SJCRH30 (cell line): ENCODE measurements around the gene SLC6A14. TPM values are rescaled to one million over a fixed set of nuclear protein-coding genes. Genes with fewer than 3 reads are reported as not detected.

Source experiments
- DNase-seq, 2 experiments: peaks; one replicate each; pipeline ENCODE4 v3.0.0-alpha.2; 2015 to 2020
- H3K27ac ChIP-seq: fragments of 250-450 bp; sonication (Bioruptor Pico); 2 replicates; pipeline ENCODE4 v1.5.1; 2020; ENCODE audit warnings: mild to moderate bottlenecking, moderate library complexity
- H3K27me3 ChIP-seq: fragments of 250-450 bp; sonication (Bioruptor Pico); 2 replicates; pipeline ENCODE4 v1.5.1; 2020; ENCODE audit warnings: mild to moderate bottlenecking, moderate library complexity
- H3K36me3 ChIP-seq: fragments of 250-450 bp; sonication (Bioruptor Pico); 2 replicates; pipeline ENCODE4 v1.5.1; 2020; ENCODE audit warnings: mild to moderate bottlenecking, moderate library complexity
- H3K4me1 ChIP-seq: fragments of 250-450 bp; sonication (Bioruptor Pico); 2 replicates; pipeline ENCODE4 v1.5.1; 2020; ENCODE audit warnings: mild to moderate bottlenecking, moderate library complexity
- H3K4me3 ChIP-seq: fragments of 250-450 bp; sonication (Bioruptor Pico); 2 replicates; pipeline ENCODE4 v1.5.1; 2020; ENCODE audit warnings: mild to moderate bottlenecking, moderate library complexity
- H3K9me3 ChIP-seq: fragments of 250-450 bp; sonication (Bioruptor Pico); replicated peaks from 2 replicates; pipeline ENCODE4 v1.5.1; 2020; ENCODE audit warnings: mild to moderate bottlenecking, moderate library complexity
- total RNA-seq: library from RNA; depleted of rRNA; stranded (reverse); fragments of >200 nt; shearing (Covaris generic); gene quantifications from 2 replicates; pipeline ENCODE4 v1.2.3, GENCODE V29; 2014; rRNA removed

Gene SLC6A14, protein sequence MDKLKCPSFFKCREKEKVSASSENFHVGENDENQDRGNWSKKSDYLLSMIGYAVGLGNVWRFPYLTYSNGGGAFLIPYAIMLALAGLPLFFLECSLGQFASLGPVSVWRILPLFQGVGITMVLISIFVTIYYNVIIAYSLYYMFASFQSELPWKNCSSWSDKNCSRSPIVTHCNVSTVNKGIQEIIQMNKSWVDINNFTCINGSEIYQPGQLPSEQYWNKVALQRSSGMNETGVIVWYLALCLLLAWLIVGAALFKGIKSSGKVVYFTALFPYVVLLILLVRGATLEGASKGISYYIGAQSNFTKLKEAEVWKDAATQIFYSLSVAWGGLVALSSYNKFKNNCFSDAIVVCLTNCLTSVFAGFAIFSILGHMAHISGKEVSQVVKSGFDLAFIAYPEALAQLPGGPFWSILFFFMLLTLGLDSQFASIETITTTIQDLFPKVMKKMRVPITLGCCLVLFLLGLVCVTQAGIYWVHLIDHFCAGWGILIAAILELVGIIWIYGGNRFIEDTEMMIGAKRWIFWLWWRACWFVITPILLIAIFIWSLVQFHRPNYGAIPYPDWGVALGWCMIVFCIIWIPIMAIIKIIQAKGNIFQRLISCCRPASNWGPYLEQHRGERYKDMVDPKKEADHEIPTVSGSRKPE
- not detected in 2 replicates for total RNA-seq

DNA sequence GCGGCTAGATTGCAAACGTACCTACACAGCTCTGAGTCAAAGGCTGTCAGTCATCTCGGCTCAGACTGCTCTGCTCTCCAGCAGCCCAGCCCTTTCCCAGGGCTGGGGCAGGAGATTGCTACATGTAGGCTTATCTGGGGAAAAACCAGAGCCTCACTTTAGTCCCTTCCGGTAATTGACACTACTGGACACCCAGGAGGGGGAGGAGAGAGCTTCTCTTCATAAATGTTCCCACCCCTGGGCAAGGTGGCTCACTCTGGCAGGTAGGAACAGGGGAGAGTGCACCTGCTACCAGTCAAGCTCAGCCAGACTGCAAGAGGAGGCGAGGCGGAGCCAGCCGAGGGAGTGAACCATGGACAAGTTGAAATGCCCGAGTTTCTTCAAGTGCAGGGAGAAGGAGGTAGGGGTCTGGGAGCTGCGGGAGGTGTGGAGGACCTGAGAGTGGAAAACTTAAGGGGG, at the start of gene SLC6A14:
Gene SLC6A14 (plus strand): TSS at position 249 of the 459 bp plus-strand sequence. CDS start 104 bp downstream, at position 353.
- H3K4me1 ChIP-seq = no peaks in the 10 kb centered on the region
- no peaks in the 10 kb centered on the region for H3K36me3 ChIP-seq
- no peak within 1 kb of the TSS for H3K4me3 ChIP-seq
- H3K9me3 ChIP-seq = no peaks in the 10 kb centered on the region
- peaks cover 5% of the 10 kb centered on the region for H3K27me3 ChIP-seq
- no peak within 1 kb of the TSS for H3K27ac ChIP-seq
- DNase-seq = no peak

DNA sequence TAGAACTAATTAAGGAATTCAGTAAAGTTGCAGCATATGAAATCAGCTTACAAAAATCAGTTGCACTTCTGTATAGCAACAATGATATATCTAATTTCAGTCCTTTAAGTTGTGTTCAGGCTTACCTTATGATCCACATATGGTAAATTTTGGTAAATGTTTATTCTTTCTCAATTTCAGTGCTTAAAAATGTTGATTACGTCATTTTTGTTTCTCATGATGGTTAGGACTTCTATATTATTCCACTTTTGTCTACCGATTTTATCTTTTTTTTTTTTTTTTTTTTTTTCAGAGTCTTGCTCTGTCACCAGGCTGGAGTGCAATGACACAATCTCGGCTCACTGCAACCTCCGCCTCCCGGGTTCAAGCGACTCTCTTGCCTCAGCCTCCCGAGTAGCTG, 40.7 kb upstream of the SLC6A14 start:
- Histone ChIP-seq H3K4me3 (no peak overlapping the region), H3K4me1 (no peaks in the 10 kb centered on the region), H3K9me3 (no peaks in the 10 kb centered on the region), H3K36me3 (no peaks in the 10 kb centered on the region), H3K27me3 (no peaks in the 10 kb centered on the region), H3K27ac (no peak overlapping the region)
- DNase-seq = no peak

- no peaks in the 10 kb centered on the region for H3K9me3 ChIP-seq
- no peak overlapping the region for H3K4me3 ChIP-seq
- no peak for DNase-seq
- H3K36me3 ChIP-seq = no peaks in the 10 kb centered on the region
- H3K27me3 ChIP-seq = no peaks in the 10 kb centered on the region
- no peak overlapping the region for H3K27ac ChIP-seq
- H3K4me1 ChIP-seq = no peaks in the 10 kb centered on the region
Observed at GRCh38 chrX:116399681-116400080, 36.7 kb upstream of the SLC6A14 start.

GRCh38 chrX:116409219-116409618, 27.2 kb upstream of the SLC6A14 start:
- Histone ChIP-seq H3K27me3 (no peaks in the 10 kb centered on the region), H3K27ac (no peak overlapping the region)

GRCh38 chrX:116413273-116413672, 23.1 kb upstream of the SLC6A14 start:
- Histone ChIP-seq H3K9me3 (no peaks in the 10 kb centered on the region), H3K4me3 (no peak overlapping the region), H3K27me3 (no peaks in the 10 kb centered on the region), H3K4me1 (no peaks in the 10 kb centered on the region), H3K36me3 (no peaks in the 10 kb centered on the region), H3K27ac (no peak overlapping the region)
- no peak for DNase-seq

More at GRCh38 chrX:116409219-116409618, 27.2 kb upstream of the SLC6A14 start:
- no peaks in the 10 kb centered on the region for H3K4me1 ChIP-seq
- no peak for DNase-seq
- no peak overlapping the region for H3K4me3 ChIP-seq
- no peaks in the 10 kb centered on the region for H3K9me3 ChIP-seq
- H3K36me3 ChIP-seq = no peaks in the 10 kb centered on the region

GRCh38 chrX:116417214-116417613, 19.2 kb upstream of the SLC6A14 start:
- peak in 1 of 2 experiments; percentile 4 for DNase-seq
- Histone ChIP-seq H3K4me3 (no peak overlapping the region), H3K27ac (no peak overlapping the region), H3K9me3 (no peaks in the 10 kb centered on the region), H3K4me1 (no peaks in the 10 kb centered on the region), H3K36me3 (no peaks in the 10 kb centered on the region), H3K27me3 (no peaks in the 10 kb centered on the region)

- Histone ChIP-seq H3K36me3 (no peaks in the 10 kb centered on the region), H3K27me3 (no peaks in the 10 kb centered on the region), H3K27ac (no peak overlapping the region), H3K9me3 (no peaks in the 10 kb centered on the region), H3K4me3 (no peak overlapping the region), H3K4me1 (no peaks in the 10 kb centered on the region)
- DNase-seq = no peak
Observed at GRCh38 chrX:116417968-116418367, 18.4 kb upstream of the SLC6A14 start.

- H3K27me3 ChIP-seq = no peaks in the 10 kb centered on the region
- no peaks in the 10 kb centered on the region for H3K4me1 ChIP-seq
- no peak overlapping the region for H3K27ac ChIP-seq
- H3K9me3 ChIP-seq = no peaks in the 10 kb centered on the region
- no peaks in the 10 kb centered on the region for H3K36me3 ChIP-seq
- no peak for DNase-seq
- no peak overlapping the region for H3K4me3 ChIP-seq
Observed at GRCh38 chrX:116427978-116428377, 8.4 kb upstream of the SLC6A14 start.

DNA sequence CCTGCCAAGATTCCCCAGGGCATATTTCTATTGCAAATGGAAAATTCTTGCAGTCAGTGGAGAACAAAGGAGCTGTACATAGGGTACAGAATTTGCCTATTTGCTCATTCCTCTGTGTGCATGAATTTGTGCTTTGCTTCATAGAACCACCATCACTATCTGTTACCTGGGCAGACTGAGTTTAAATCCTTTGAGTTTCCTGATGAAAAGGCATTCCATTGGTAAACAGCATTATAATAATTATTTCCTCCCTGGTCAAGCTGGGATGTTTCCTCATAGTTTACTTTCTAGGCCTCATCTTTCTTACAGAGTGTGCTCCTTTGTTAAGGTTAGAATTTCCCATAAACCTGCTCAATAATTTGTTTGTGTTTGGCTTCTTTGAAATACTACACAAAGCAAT, 809 bp upstream of the SLC6A14 start:
- no peak for DNase-seq
- no peak overlapping the region for H3K27ac ChIP-seq
- no peaks in the 10 kb centered on the region for H3K9me3 ChIP-seq
- H3K4me1 ChIP-seq = no peaks in the 10 kb centered on the region
- H3K4me3 ChIP-seq = no peak overlapping the region
- peaks cover 5% of the 10 kb centered on the region for H3K27me3 ChIP-seq
- H3K36me3 ChIP-seq = no peaks in the 10 kb centered on the region

GRCh38 chrX:116449156-116449555, 12.8 kb downstream of the SLC6A14 start:
- no peak for DNase-seq
- Histone ChIP-seq H3K9me3 (no peaks in the 10 kb centered on the region), H3K4me3 (no peak overlapping the region), H3K36me3 (no peaks in the 10 kb centered on the region), H3K4me1 (no peaks in the 10 kb centered on the region), H3K27ac (no peak overlapping the region), H3K27me3 (no peaks in the 10 kb centered on the region)

- Histone ChIP-seq H3K36me3 (no peaks in the 10 kb centered on the region), H3K4me1 (no peaks in the 10 kb centered on the region), H3K4me3 (no peak within 1 kb of the TSS), H3K27ac (no peak within 1 kb of the TSS), H3K9me3 (no peaks in the 10 kb centered on the region), H3K27me3 (no peaks in the 10 kb centered on the region)
- DNase-seq = no peak
Observed at GRCh38 chrX:116462822-116463221, 26.4 kb downstream of the SLC6A14 start, which contains the start of gene CT83. Gene CT83, minus strand, starts transcription at chrX:116462976. Its CDS starts 120 bp downstream, at chrX:116462856.

DNA sequence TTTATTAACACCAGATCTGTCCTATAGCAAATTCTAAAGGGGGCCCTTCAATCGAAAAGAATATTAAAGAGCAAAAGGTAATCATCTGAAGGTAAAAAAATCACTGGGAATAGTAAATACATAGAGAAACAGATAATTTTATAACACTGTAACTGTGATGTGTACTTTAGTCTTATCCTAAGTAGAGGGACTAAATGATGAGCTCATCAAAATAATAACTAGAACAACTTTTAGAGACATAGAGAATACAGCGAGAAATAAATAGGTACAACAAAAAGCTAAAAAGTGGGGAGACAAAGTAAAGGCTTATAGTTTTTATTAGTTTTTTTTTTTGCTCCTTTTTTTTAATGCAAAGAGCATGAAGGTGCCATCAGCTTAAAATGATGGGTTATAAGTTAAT, 43.7 kb downstream of the SLC6A14 start:
- H3K4me1 ChIP-seq = no peaks in the 10 kb centered on the region
- H3K27ac ChIP-seq = no peak overlapping the region
- no peak overlapping the region for H3K4me3 ChIP-seq
- no peaks in the 10 kb centered on the region for H3K36me3 ChIP-seq
- H3K9me3 ChIP-seq = no peaks in the 10 kb centered on the region
- H3K27me3 ChIP-seq = no peaks in the 10 kb centered on the region
- DNase-seq = no peak

- no peaks in the 10 kb centered on the region for H3K27me3 ChIP-seq
- no peak overlapping the region for H3K4me3 ChIP-seq
Observed at GRCh38 chrX:116490104-116490503, 53.7 kb downstream of the SLC6A14 start.

DNA sequence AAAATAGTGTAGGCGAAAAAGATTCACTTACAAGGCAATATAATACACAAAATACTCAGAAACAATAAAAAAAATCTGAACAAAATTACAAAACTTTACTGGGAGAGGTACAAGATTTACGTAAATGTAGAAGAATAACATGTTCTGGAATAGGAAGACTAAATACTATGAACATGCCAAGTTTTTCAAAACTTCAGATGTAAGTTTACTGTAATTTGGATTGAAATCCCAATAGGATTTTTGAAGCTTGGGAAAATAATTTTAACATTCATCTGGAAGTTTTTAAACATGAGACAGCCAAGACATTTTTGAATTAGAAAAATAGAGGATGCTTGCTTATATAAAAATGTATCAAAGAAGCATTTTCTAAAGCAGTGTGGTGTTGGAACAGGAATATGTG, 56.9 kb downstream of the SLC6A14 start:
- no peak for DNase-seq
- H3K4me3 ChIP-seq = no peak overlapping the region

More at GRCh38 chrX:116490104-116490503, 53.7 kb downstream of the SLC6A14 start:
- Histone ChIP-seq H3K36me3 (no peaks in the 10 kb centered on the region), H3K9me3 (no peaks in the 10 kb centered on the region), H3K4me1 (no peaks in the 10 kb centered on the region), H3K27ac (no peak overlapping the region)
- DNase-seq = peak in 1 of 2 experiments; percentile 6

DNA sequence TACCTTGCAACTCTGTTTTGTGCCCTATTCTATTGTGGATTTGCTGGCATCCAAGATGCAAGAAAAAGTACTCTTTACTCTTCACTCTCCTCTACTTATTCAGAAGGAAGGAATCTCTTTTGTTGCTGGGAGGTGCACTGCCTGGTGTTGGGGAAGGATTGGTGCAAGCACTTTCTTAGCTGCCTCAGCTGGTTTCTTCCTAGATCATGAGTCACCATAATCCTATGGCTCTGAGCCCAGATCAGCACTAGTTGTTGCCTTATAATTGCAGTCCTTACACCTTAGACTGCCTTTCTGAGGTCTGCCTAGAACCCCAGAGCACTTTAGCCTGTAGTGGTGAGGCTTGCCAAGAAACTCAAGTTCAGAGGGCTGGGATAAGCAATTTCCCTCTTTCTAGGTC, 63.4 kb downstream of the SLC6A14 start:
- DNase-seq = peak in 1 of 2 experiments; percentile 5
- Histone ChIP-seq H3K4me3 (no peak overlapping the region), H3K27me3 (no peaks in the 10 kb centered on the region), H3K36me3 (no peaks in the 10 kb centered on the region), H3K4me1 (no peaks in the 10 kb centered on the region), H3K27ac (no peak overlapping the region), H3K9me3 (no peaks in the 10 kb centered on the region)

More for the DNA sequence above, 56.9 kb downstream of the SLC6A14 start:
- H3K27ac ChIP-seq = no peak overlapping the region
- no peaks in the 10 kb centered on the region for H3K9me3 ChIP-seq
- no peaks in the 10 kb centered on the region for H3K36me3 ChIP-seq
- H3K27me3 ChIP-seq = no peaks in the 10 kb centered on the region
- H3K4me1 ChIP-seq = no peaks in the 10 kb centered on the region
